Stimulated activated CD8-positive, alpha-beta memory T cell treated with anti-CD3 and anti-CD28 coated beads, Interleukin-12 subunit alpha, Interleukin-12 subunit beta, amount 100 ng/mL, for 4 hours (primary cell): ENCODE measurements around the gene ZBTB45.

Experiments
- DNase-seq: peaks from one replicate; pipeline ENCODE4 v3.0.0-alpha.2; 2020; ENCODE audit warnings: low read depth

The ZBTB45 gene

GRCh38 chr19:58519355-58520256 lies at the start of gene ZBTB45:
Gene ZBTB45, minus strand, starts transcription at chr19:58519810. Its CDS starts 2,137 bp downstream, at chr19:58517673.
- peak; percentile 75 for DNase-seq

GRCh38 chr19:58568453-58569130 lies 49.0 kb upstream of the ZBTB45 start:
- no peak for DNase-seq

- DNase-seq, result no peak
These were observed 47.4 kb upstream of the ZBTB45 start for GRCh38 chr19:58566989-58567388.

GRCh38 chr19:58563823-58564222 lies 44.2 kb upstream of the ZBTB45 start:
- no peak for DNase-seq

GRCh38 chr19:58563034-58563573 lies 43.5 kb upstream of the ZBTB45 start:
- no peak for DNase-seq

- DNase-seq, result no peak
These were observed 42.8 kb upstream of the ZBTB45 start for GRCh38 chr19:58562122-58563033.

- DNase-seq, result no peak
These were observed 41.9 kb upstream of the ZBTB45 start for GRCh38 chr19:58561373-58562121.

GRCh38 chr19:58560921-58561320 lies 41.3 kb upstream of the ZBTB45 start:
- no peak for DNase-seq

- no peak for DNase-seq
These were observed 40.6 kb upstream of the ZBTB45 start for GRCh38 chr19:58560007-58560887.

GRCh38 chr19:58559275-58560006 lies 39.8 kb upstream of the ZBTB45 start:
- DNase-seq, result peak; percentile 54

- DNase-seq, result peak; percentile 99
These were observed 39.1 kb upstream of the ZBTB45 start for GRCh38 chr19:58558623-58559274.

GRCh38 chr19:58558066-58558622 lies 38.5 kb upstream of the ZBTB45 start, which contains the start of gene UBE2M:
Gene UBE2M, minus strand, starts transcription at chr19:58558611. Its CDS starts 230 bp downstream, at chr19:58558381.
- DNase-seq, result no peak

- no peak for DNase-seq
These were observed 37.8 kb upstream of the ZBTB45 start for GRCh38 chr19:58557221-58558065.

- DNase-seq, result no peak
These were observed 37.1 kb upstream of the ZBTB45 start for GRCh38 chr19:58556622-58557220.

- DNase-seq, result no peak
These were observed 36.5 kb upstream of the ZBTB45 start for GRCh38 chr19:58555920-58556621.

- no peak for DNase-seq
These were observed 35.8 kb upstream of the ZBTB45 start for GRCh38 chr19:58555369-58555885.
